IMR-90 (cell line): Measurements from ENCODE around the gene CDK5R1. TPM values are rescaled to one million over a fixed set of nuclear protein-coding genes. Genes with fewer than 3 reads are reported as not detected.

ENCODE experiments used
- ATAC-seq: fragments of 200-7000 bp; cut with Tn5 transposase; 2 replicates; pipeline ENCODE4 v1.9.1; 2020; ENCODE audit warnings: low read depth, mild to moderate bottlenecking, moderate library complexity
- BruUV-seq: library from RNA; stranded (reverse); fragments of 400-500 nt; replicated peaks from 2 replicates; lab custom pipeline; 2021; lab: Mats Ljungman, UMichigan
- CTCF ChIA-PET: fragments of 300-600 bp; formaldehyde crosslinking; extraction: SDS; loops from one replicate; lab custom pipeline; 2021; ENCODE audit warnings: antibody characterized with exemption; lab: Yijun Ruan, JAX
- POLR2A ChIA-PET: fragments of 300-600 bp; sonication (Branson Sonifier 250); formaldehyde crosslinking; loops from one replicate; lab custom pipeline; 2022; ENCODE audit warnings: antibody characterized with exemption; ENCODE audit not compliant: unreplicated experiment; lab: Charles Lee
- DNase-seq: peaks from one replicate; pipeline ENCODE4 v3.0.0; 2013
- H2AFZ ChIP-seq: replicated peaks from 2 replicates; pipeline ENCODE3; 2013; ENCODE audit warnings: low read length, mild to moderate bottlenecking; ENCODE audit not compliant: poor library complexity
- H2AK5ac ChIP-seq: 2 replicates; pipeline ENCODE4 v1.6.1; 2013; ENCODE audit warnings: low read depth, low read length, inconsistent platforms
- H2AK9ac ChIP-seq: replicated peaks from 2 replicates; pipeline ENCODE3; 2013; ENCODE audit warnings: mild to moderate bottlenecking, low read depth, low read length, moderate library complexity; ENCODE audit not compliant: poor library complexity
- H2BK120ac ChIP-seq: 2 replicates; pipeline ENCODE4 v1.6.1; 2013; ENCODE audit warnings: low read depth, low read length, inconsistent platforms
- H2BK15ac ChIP-seq: 3 replicates; pipeline ENCODE4 v1.6.1; 2013; ENCODE audit warnings: low read depth, low read length, inconsistent platforms
- H2BK20ac ChIP-seq: 2 replicates; pipeline ENCODE4 v1.6.1; 2013; ENCODE audit warnings: low read depth, mild to moderate bottlenecking, inconsistent platforms, low read length, moderate library complexity
- H2BK5ac ChIP-seq: 2 replicates; pipeline ENCODE4 v1.6.1; 2013; ENCODE audit warnings: mild to moderate bottlenecking, low read depth, low read length, inconsistent platforms; ENCODE audit not compliant: poor library complexity, severe bottlenecking
- H3K14ac ChIP-seq: replicated peaks from 2 replicates; pipeline ENCODE4 v1.6.1; 2013; ENCODE audit warnings: low read depth, low read length, inconsistent platforms
- H3K18ac ChIP-seq: 2 replicates; pipeline ENCODE4 v1.6.1; 2013; ENCODE audit warnings: low read depth, low read length, control low read depth
- H3K23ac ChIP-seq: 2 replicates; pipeline ENCODE4 v1.6.1; 2013; ENCODE audit warnings: low read depth, low read length, inconsistent platforms
- H3K27ac ChIP-seq: 2 replicates; pipeline ENCODE4 v1.5.1; 2013; ENCODE audit warnings: mild to moderate bottlenecking, control low read depth, low read length; ENCODE audit not compliant: insufficient read depth
- H3K27me3 ChIP-seq: 2 replicates; pipeline ENCODE4 v1.6.1; 2013; ENCODE audit warnings: low read length; ENCODE audit not compliant: control insufficient read depth, insufficient read depth
- H3K36me3 ChIP-seq: 2 replicates; pipeline ENCODE4 v1.6.1; 2013; ENCODE audit warnings: low read length, mixed read lengths; ENCODE audit not compliant: control insufficient read depth, insufficient read depth
- H3K4ac ChIP-seq: 2 replicates; pipeline ENCODE4 v1.6.1; 2013; ENCODE audit warnings: low read depth, low read length, inconsistent platforms
- H3K4me1 ChIP-seq: 2 replicates; pipeline ENCODE4 v1.6.1; 2013; ENCODE audit warnings: low read length, mixed read lengths; ENCODE audit not compliant: control insufficient read depth, insufficient read depth
- H3K4me2 ChIP-seq: 2 replicates; pipeline ENCODE4 v1.6.1; 2013; ENCODE audit warnings: low read depth, mild to moderate bottlenecking, control low read depth, low read length, moderate library complexity
- H3K4me3 ChIP-seq: 2 replicates; pipeline ENCODE4 v1.5.1; 2013; ENCODE audit warnings: low read depth, mild to moderate bottlenecking, control low read depth, low read length, moderate library complexity; ENCODE audit not compliant: insufficient read depth
- H3K56ac ChIP-seq: 2 replicates; pipeline ENCODE4 v1.6.1; 2013; ENCODE audit warnings: low read length, inconsistent platforms; ENCODE audit not compliant: insufficient read depth; ENCODE audit errors: extremely low read depth
- H3K79me1 ChIP-seq, 2 experiments: 2 replicates each; pipeline ENCODE4 v1.6.1; 2013; ENCODE audit warnings: low read length in 2 of 2, inconsistent platforms in 1 of 2, low read depth in 1 of 2
- H3K9ac ChIP-seq: 2 replicates; pipeline ENCODE4 v1.6.1; 2013; ENCODE audit warnings: low read depth, low read length, control low read depth
- H3K9me1 ChIP-seq: 2 replicates; pipeline ENCODE4 v1.6.1; 2013; ENCODE audit warnings: low read length, inconsistent platforms; ENCODE audit not compliant: insufficient read depth
- H3K9me3 ChIP-seq: 2 replicates; pipeline ENCODE4 v1.6.1; 2013; ENCODE audit warnings: low read length; ENCODE audit not compliant: control insufficient read depth, insufficient read depth
- H4K20me1 ChIP-seq: 2 replicates; pipeline ENCODE4 v1.6.1; 2013; ENCODE audit warnings: low read length, inconsistent platforms; ENCODE audit not compliant: insufficient read depth
- H4K5ac ChIP-seq: 2 replicates; pipeline ENCODE4 v1.6.1; 2013; ENCODE audit warnings: mild to moderate bottlenecking, low read depth, low read length, control low read depth
- H4K8ac ChIP-seq, 2 experiments: 2 replicates each; pipeline ENCODE4 v1.6.1; 2013; ENCODE audit warnings: low read depth in 2 of 2, low read length in 2 of 2, control low read depth in 1 of 2, inconsistent platforms in 1 of 2
- H4K91ac ChIP-seq: 2 replicates; pipeline ENCODE4 v1.6.1; 2013; ENCODE audit warnings: low read depth, low read length, inconsistent platforms; ENCODE audit not compliant: insufficient read depth
- BHLHE40 ChIP-seq: fragments of 150-350 bp; IDR thresholded peaks from 2 replicates; pipeline ENCODE4 v1.6.1; 2016; ENCODE audit warnings: mild to moderate bottlenecking, low read depth, low read length
- CEBPB ChIP-seq: IDR thresholded peaks from 2 replicates; pipeline ENCODE4 v1.6.1; 2012; ENCODE audit warnings: low read depth, low read length, improper control_type of control experiment
- CHD1 ChIP-seq: IDR thresholded peaks from 2 replicates; pipeline ENCODE4 v1.6.1; 2012; ENCODE audit warnings: low read depth, low read length, improper control_type of control experiment
- CTCF ChIP-seq: conservative IDR thresholded peaks from 2 replicates; pipeline ENCODE4 v1.5.1; 2012; ENCODE audit warnings: mild to moderate bottlenecking, low read depth, low read length, improper control_type of control experiment
- ELK1 ChIP-seq: fragments of 150-350 bp; IDR thresholded peaks from 2 replicates; pipeline ENCODE4 v1.6.1; 2016; ENCODE audit warnings: low read depth, mild to moderate bottlenecking, low read length, moderate library complexity, borderline replicate concordance
- FOS ChIP-seq: fragments of 150-350 bp; IDR thresholded peaks from 2 replicates; pipeline ENCODE4 v1.6.1; 2016; ENCODE audit warnings: low read depth, low read length
- MAFK ChIP-seq: IDR thresholded peaks from 2 replicates; pipeline ENCODE4 v1.6.1; 2012; ENCODE audit warnings: low read depth, low read length, improper control_type of control experiment
- MAZ ChIP-seq: IDR thresholded peaks from 2 replicates; pipeline ENCODE4 v1.6.1; 2012; ENCODE audit warnings: low read depth, mild to moderate bottlenecking, low read length, improper control_type of control experiment, moderate library complexity, borderline replicate concordance
- MXI1 ChIP-seq: IDR thresholded peaks from 2 replicates; pipeline ENCODE4 v1.6.1; 2012; ENCODE audit warnings: low read depth, mild to moderate bottlenecking, low read length, moderate library complexity, borderline replicate concordance
- POLR2A ChIP-seq: IDR thresholded peaks from 2 replicates; pipeline ENCODE4 v1.6.1; 2012; ENCODE audit warnings: mild to moderate bottlenecking, low read depth, low read length
- RAD21 ChIP-seq: IDR thresholded peaks from 2 replicates; pipeline ENCODE4 v1.6.1; 2012; ENCODE audit warnings: low read length, improper control_type of control experiment
- RCOR1 ChIP-seq: IDR thresholded peaks from 2 replicates; pipeline ENCODE4 v1.6.1; 2012; ENCODE audit warnings: mild to moderate bottlenecking, low read length, improper control_type of control experiment; ENCODE audit not compliant: insufficient replicate concordance
- RFX5 ChIP-seq: IDR thresholded peaks from 2 replicates; pipeline ENCODE4 v1.8.0; 2012; ENCODE audit warnings: low read depth, mild to moderate bottlenecking, low read length, moderate library complexity
- SMC3 ChIP-seq: fragments of 150-350 bp; IDR thresholded peaks from 2 replicates; pipeline ENCODE4 v1.6.1; 2016; ENCODE audit warnings: low read depth, mild to moderate bottlenecking, antibody characterized with exemption, low read length, moderate library complexity
- USF2 ChIP-seq: fragments of 150-350 bp; IDR thresholded peaks from 2 replicates; pipeline ENCODE4 v1.6.1; 2017; ENCODE audit warnings: mild to moderate bottlenecking, antibody characterized with exemption, low read length, low read depth
- WGBS, 2 experiments: methylation state at CpG; one replicate each; pipeline versions ENCODE4 v1.1.5 to v1.1.7; 2013; ENCODE audit warnings: missing lambda C conversion rate in 2 of 2; ENCODE audit not compliant: insufficient read length in 1 of 2; ENCODE audit errors: extremely low coverage in 2 of 2; 5-methylcytosine and 5-hydroxymethylcytosine counted together
- dilution Hi-C: fragments of 300-500 bp; cut with HindIII; formaldehyde crosslinking; loops from one replicate; pipeline ENCODE4 v1.14.3; 2018; ENCODE audit warnings: low sequenced_read_pairs; ENCODE audit not compliant: unreplicated experiment
- in situ Hi-C: fragments of 300-500 bp; cut with MboI; formaldehyde crosslinking; loops from 3 replicates; pipeline ENCODE4 v1.14.3; 2019; ENCODE audit warnings: low sequenced_read_pairs, inconsistent platforms, mixed read lengths
- intact Hi-C: fragments of 100-400 bp; cut with micrococcal nuclease; formaldehyde crosslinking; loops from 2 replicates; pipeline ENCODE4 v1.10.0; 2022
- polyA plus RNA-seq, 3 experiments: library from polyadenylated mRNA; depleted of rRNA; stranded (reverse); fragments of >200 nt; gene quantifications; 2 replicates each; pipeline ENCODE4 v1.2.3, GENCODE V29; 2012; ENCODE audit warnings: low replicate concordance in 1 of 3
- total RNA-seq: library from RNA; depleted of rRNA; stranded (reverse); fragments of >200 nt; gene quantifications from 2 replicates; pipeline ENCODE4 v1.2.3, GENCODE V29; 2012

CDK5R1 gene
- total and polyA plus RNA-seq, 2 of the 4 experiments (the other 2 are of a cell fraction), result 0.36 to 0.74 TPM

GRCh38 chr17:32470405-32471167 is 16.2 kb upstream of the CDK5R1 start:
- H2AFZ ChIP-seq, result no peak overlapping the region
- TF ChIP-seq CEBPB (no peak), MXI1 (no peak), ELK1 (no peak), CHD1 (no peak), MAFK (no peak), USF2 (no peak), MAZ (no peak), RCOR1 (no peak), BHLHE40 (no peak), RFX5 (no peak), SMC3 (no peak), RAD21 (no peak), FOS (no peak), POLR2A (no peak), CTCF (no peak)
- intact Hi-C loops (no loop called here), dilution Hi-C loops (no loop called here), in situ Hi-C loops (no loop called here)
- no peak overlapping the region for H3K4ac ChIP-seq
- H3K79me1 ChIP-seq, result peaks cover 23 to 35% of the 10 kb centered on the region in 2 experiments
- H4K8ac ChIP-seq, result no peak overlapping the region
- H3K9me3 ChIP-seq, result no peaks in the 10 kb centered on the region
- peaks cover 8% of the 10 kb centered on the region; the same call in 1 of the 2 replicates for H4K20me1 ChIP-seq
- no peaks in the 10 kb centered on the region for H3K4me1 ChIP-seq
- H3K36me3 ChIP-seq, result peaks cover 52% of the 10 kb centered on the region
- WGBS, 2 experiments, result 93% methylated on average over 3 of the region's 6 CpGs; no CpG with 5 or more reads in 1 of the 2 experiments
- H2BK15ac ChIP-seq, result no peak overlapping the region
- H2BK20ac ChIP-seq, result no peak overlapping the region
- CTCF ChIA-PET, result interaction anchor here (2.1 kb wide), 1 partner anchor 8 kb away, joined by 10 read pairs; no protein-coding TSS in a partner anchor
- no peaks in the 10 kb centered on the region for H3K9me1 ChIP-seq
- H4K91ac ChIP-seq, result no peak overlapping the region
- no peak overlapping the region for H3K23ac ChIP-seq
- H3K27me3 ChIP-seq, result no peaks in the 10 kb centered on the region
- H3K14ac ChIP-seq, result no peak overlapping the region
- no peak overlapping the region for H2BK5ac ChIP-seq
- no peak overlapping the region for H2BK120ac ChIP-seq
- POLR2A ChIA-PET, result no interaction called here
- no TSS peak for BruUV-seq
- H3K9ac ChIP-seq, result no peak overlapping the region
- no peak overlapping the region for H2AK5ac ChIP-seq
- H3K56ac ChIP-seq, result no peak overlapping the region
- H3K4me3 ChIP-seq, result no peak overlapping the region
- no peak overlapping the region for H3K27ac ChIP-seq
- no peak overlapping the region for H3K18ac ChIP-seq
- no peak overlapping the region for H4K5ac ChIP-seq
- H2AK9ac ChIP-seq, result no peak overlapping the region
- ATAC-seq, result no peak
- no peak for DNase-seq
- no peak overlapping the region for H3K4me2 ChIP-seq
